C4-2B (cell line): ENCODE results near the gene BTBD6.

Experiments used
- H3K27ac ChIP-seq: fragments of 450-650 bp; 2 replicates; pipeline ENCODE4 v1.5.1; 2017
- CTCF ChIP-seq: fragments of 450-650 bp; conservative IDR thresholded peaks from 2 replicates; pipeline ENCODE4 v1.5.1; 2017; ENCODE audit warnings: mild to moderate bottlenecking
- ZFX ChIP-seq: fragments of 450-650 bp; IDR thresholded peaks from 2 replicates; pipeline ENCODE4 v1.6.1; 2017

Gene BTBD6

GRCh38 chr14:105207460-105207901, 40.9 kb upstream of the BTBD6 start:
- TF ChIP-seq CTCF (no peak), ZFX (no peak)
- H3K27ac ChIP-seq: no peak overlapping the region

- no peak for TF ChIP-seq ZFX
- TF ChIP-seq CTCF: no peak
These were observed 40.2 kb upstream of the BTBD6 start for GRCh38 chr14:105207996-105208737.

DNA sequence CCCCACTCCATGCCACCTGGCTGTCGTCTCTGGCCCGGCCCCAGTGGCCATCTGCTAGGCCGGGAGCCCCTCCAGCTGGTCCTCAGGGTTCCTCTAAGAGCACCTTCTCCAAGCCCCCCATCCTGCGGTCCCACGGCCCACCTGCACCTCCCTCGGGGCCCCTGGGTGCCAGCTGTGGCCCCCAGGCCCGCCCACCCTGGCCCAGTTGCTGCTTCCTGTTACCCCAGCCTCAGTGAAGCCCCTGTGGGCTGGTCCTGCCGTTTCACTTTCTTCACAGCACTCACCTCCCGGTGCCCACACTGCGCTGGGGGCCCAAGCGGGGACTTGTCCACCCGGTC, 39.6 kb upstream of the BTBD6 start:
- TF ChIP-seq CTCF (no peak), ZFX (no peak)
- H3K27ac ChIP-seq: no peak overlapping the region

More at GRCh38 chr14:105207996-105208737, 40.2 kb upstream of the BTBD6 start:
- H3K27ac ChIP-seq: no peak overlapping the region

- TF ChIP-seq ZFX (no peak), CTCF (no peak)
- H3K27ac ChIP-seq: no peak overlapping the region
These were observed 39.2 kb upstream of the BTBD6 start for GRCh38 chr14:105209091-105209490.

DNA sequence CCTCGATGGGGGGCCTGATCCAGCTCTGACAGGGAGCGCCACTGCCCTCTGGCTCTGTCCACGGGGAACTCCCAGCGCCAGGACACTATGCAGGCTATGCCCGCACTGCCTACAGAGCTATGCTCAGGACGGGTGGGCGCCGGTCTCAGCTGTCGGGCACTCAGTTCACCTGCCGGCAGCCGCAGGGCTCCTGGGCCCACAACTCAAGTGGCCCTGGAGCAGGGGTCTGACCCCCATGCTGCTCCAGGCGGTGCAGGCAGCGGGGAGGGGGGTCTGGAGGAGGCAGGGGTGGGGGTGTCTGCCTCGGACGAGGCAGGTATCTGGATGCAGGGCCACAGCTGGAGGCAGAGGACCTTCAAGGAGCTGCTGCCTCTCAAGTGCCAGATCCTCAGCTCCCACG, 38.7 kb upstream of the BTBD6 start:
- no peak for TF ChIP-seq ZFX
- no peak for TF ChIP-seq CTCF
- no peak overlapping the region for H3K27ac ChIP-seq

GRCh38 chr14:105210266-105211025, 37.9 kb upstream of the BTBD6 start:
- H3K27ac ChIP-seq: no peak overlapping the region
- TF ChIP-seq ZFX (no peak), CTCF (no peak)

GRCh38 chr14:105211086-105211757, 37.1 kb upstream of the BTBD6 start:
- no peak overlapping the region for H3K27ac ChIP-seq
- no peak for TF ChIP-seq ZFX
- TF ChIP-seq CTCF: no peak
